Smooth muscle cell of the brain vasculature (primary cell): ENCODE measurements around the gene HRH3.

Experiments used
- DNase-seq: peaks from one replicate; pipeline ENCODE4 v3.0.0-alpha.2; 2012; ENCODE audit warnings: low read depth, low spot score

The HRH3 gene

GRCh38 chr20:62177307-62177706 is 42.8 kb downstream of the HRH3 start:
- no peak for DNase-seq

GRCh38 chr20:62176866-62177265 is 43.2 kb downstream of the HRH3 start:
- DNase-seq, result no peak

- no peak for DNase-seq
Measured at GRCh38 chr20:62175711-62176110, 44.4 kb downstream of the HRH3 start.

GRCh38 chr20:62174870-62175624 is 45.0 kb downstream of the HRH3 start:
- no peak for DNase-seq

DNA sequence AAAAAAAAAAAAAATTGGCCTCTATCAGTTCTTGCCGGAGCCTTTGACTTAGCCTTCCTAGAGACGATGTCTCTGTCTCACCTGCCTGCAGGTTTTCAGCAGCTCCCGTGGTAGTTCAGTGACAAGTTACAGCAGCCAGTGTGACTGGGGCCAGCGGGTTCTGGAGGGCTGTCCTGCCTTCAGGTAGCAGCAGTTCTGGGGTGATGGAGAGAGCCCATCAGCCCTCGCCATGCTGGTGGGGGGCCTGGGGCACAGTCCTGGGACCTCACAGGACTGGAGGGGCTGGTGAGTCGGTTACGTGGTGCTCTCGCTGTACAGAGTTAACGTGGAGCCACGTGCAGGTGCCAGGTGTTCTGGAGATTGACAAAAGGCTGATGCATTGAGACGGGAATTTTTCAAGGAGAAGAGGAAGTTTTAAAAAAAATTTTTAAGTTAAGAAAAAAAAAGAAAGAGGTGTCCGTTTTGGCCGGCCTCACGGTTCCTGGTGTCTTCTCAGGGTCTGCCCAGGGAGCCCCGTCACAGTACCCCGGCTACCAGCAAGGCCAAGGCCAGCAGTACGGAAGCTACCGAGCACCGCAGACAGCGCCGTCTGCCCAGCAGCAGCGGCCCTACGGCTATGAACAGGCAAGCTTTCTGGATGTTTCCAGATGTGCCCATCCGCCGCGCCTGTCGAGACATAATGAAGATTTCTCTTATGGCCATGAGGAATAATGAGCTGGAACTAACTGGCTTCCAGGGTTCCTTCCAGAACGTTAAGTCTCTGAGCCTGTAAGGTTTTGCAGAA is 45.9 kb downstream of the HRH3 start:
- no peak for DNase-seq

DNA sequence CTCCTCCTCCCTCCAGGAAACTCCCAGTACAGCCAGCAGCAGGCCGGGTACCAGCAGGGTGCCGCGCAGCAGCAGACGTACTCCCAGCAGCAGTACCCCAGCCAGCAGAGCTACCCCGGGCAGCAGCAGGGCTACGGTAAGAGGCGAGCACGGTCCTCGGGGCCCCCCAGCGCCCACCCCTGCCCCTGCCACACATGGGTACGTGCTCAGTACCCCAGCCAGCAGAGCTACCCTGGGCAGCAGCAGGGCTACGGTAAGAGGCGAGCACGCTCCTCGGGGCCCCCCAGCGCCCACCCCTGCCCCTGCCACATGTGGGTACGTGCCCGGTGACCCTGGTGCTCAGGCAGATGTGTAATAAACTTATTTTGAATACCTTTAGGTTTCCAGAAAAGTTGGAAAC is 47.4 kb downstream of the HRH3 start:
- no peak for DNase-seq

DNA sequence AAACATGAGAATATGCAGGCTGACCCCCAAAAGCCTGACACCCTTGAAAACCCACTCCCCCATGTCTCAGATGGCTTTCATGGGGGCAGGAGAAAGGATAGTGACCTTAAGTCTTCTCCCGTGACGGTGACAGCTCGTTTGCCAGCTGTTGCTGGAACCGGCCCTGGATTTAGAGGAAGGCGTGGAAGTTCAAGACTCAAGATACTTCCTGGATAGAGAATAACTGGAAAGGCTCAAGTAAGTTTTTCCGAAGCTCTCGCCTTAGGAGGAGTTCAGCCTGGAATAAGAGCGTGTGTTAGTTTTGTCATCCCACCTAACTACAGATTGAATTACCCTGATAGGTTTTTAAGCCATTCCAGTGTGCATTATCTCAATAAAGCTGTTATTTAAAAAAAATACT is 48.8 kb downstream of the HRH3 start:
- no peak for DNase-seq

GRCh38 chr20:62170536-62170935 is 49.5 kb downstream of the HRH3 start:
- DNase-seq, result no peak

DNA sequence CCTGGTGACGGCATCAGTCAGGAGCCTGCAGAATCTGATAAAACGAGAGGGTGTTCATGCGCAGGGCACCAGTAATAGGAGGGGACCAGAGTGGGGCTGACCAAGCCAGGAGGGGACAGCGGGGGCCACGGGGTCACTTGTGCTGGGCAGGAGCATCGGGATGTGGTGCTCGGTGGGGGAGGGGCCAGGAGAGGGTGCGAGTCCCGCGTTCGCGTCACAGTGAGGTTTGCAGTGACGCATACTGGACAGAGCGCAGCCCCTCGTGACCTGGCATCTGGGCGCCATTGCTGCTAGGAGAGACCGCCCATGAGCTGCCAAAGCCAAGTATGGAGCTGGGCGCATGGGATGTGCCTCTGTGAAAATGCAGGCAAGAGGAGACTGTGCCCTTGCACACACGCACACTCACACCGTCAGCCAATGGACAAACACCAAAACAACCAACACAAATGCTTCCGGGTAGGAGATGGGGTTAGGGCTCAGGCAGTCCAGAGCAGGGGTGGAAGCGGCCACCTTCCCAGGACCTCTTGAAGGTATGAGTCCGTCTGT is 51.1 kb downstream of the HRH3 start:
- no peak for DNase-seq

- DNase-seq, result no peak
Measured at GRCh38 chr20:62168061-62168460, 52.0 kb downstream of the HRH3 start.

GRCh38 chr20:62167474-62167873 is 52.6 kb downstream of the HRH3 start:
- DNase-seq, result no peak

DNA sequence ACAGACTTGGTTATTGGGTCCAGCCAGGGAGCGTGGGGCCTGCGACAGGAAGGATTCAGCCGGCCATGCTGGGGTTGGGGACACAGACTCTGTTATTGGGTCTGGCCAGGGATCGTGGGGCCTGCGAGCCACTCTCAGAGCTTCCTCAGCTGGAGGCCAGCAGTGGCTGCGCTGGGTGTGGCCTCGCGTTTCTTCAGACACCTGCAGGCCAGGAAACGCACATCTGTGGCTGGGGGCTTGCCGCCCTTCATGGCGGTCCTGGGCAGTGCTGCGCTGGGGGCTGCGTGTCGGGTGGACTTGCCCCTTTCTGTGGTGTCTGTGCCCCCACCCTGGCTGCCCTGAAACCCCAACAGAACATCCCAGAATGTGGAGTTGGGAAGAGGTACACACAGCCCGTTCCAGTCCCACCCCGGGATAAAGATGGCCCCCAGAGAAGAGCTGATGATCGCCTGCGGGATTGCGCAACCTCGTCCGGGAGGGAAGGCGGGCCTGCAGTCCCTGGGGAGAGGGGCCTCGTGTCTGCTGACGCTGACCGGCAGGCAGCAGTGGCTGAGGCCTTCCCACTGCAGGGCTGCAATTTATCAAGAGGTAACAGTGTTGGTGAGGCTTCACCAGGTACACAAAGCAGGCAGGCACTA is 54.2 kb downstream of the HRH3 start:
- DNase-seq, result no peak
